ENCODE data around the gene ANTXR1.

GRCh38 chr2:69034122-69034521, 21.1 kb downstream of the ANTXR1 start:
- TF ChIP-seq EP300 (IDR thresholded peaks at IDR 0.05; ENCODE audit: borderline replicate concordance in 1 of 2, low read depth in 1 of 2, low read length in 1 of 2) (no peak), RAD21 (IDR thresholded peaks at IDR 0.05; ENCODE audit: low read length) (no peak), CTCF (IDR thresholded peaks at IDR 0.05) (no peak), ZBTB33 (IDR thresholded peaks at IDR 0.05; ENCODE audit: borderline replicate concordance, low read depth) (no peak), RCOR1 (IDR thresholded peaks at IDR 0.05; ENCODE audit: low read length) (no peak), GABPA (IDR thresholded peaks at IDR 0.05; ENCODE audit: low read depth) (no peak), MXI1 (IDR thresholded peaks at IDR 0.05; ENCODE audit: low read depth, low read length) (no peak), JUND (IDR thresholded peaks at IDR 0.05) (no peak), POLR2AphosphoS5 (IDR thresholded peaks at IDR 0.05; ENCODE audit: low read depth, low read length) (no peak)
- TF ChIP-seq, protein P1, sequence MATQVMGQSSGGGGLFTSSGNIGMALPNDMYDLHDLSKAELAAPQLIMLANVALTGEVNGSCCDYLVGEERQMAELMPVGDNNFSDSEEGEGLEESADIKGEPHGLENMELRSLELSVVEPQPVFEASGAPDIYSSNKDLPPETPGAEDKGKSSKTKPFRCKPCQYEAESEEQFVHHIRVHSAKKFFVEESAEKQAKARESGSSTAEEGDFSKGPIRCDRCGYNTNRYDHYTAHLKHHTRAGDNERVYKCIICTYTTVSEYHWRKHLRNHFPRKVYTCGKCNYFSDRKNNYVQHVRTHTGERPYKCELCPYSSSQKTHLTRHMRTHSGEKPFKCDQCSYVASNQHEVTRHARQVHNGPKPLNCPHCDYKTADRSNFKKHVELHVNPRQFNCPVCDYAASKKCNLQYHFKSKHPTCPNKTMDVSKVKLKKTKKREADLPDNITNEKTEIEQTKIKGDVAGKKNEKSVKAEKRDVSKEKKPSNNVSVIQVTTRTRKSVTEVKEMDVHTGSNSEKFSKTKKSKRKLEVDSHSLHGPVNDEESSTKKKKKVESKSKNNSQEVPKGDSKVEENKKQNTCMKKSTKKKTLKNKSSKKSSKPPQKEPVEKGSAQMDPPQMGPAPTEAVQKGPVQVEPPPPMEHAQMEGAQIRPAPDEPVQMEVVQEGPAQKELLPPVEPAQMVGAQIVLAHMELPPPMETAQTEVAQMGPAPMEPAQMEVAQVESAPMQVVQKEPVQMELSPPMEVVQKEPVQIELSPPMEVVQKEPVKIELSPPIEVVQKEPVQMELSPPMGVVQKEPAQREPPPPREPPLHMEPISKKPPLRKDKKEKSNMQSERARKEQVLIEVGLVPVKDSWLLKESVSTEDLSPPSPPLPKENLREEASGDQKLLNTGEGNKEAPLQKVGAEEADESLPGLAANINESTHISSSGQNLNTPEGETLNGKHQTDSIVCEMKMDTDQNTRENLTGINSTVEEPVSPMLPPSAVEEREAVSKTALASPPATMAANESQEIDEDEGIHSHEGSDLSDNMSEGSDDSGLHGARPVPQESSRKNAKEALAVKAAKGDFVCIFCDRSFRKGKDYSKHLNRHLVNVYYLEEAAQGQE (IDR thresholded peaks at IDR 0.05; ENCODE audit: low read depth, low read length): no peak

Data from SK-N-SH (cell line).